ENCODE results near the gene VWA1. TPM values are rescaled to one million over a fixed set of nuclear protein-coding genes. Genes with fewer than 3 reads are reported as not detected.
"Not testable (repeated sequence)": the region's sequence is repeated elsewhere in the genome, so short reads cannot be mapped to it uniquely, and the experiment has no call there.

Gene VWA1
- total RNA-seq, 1 experiment from 2014 or later: 858 TPM

DNA sequence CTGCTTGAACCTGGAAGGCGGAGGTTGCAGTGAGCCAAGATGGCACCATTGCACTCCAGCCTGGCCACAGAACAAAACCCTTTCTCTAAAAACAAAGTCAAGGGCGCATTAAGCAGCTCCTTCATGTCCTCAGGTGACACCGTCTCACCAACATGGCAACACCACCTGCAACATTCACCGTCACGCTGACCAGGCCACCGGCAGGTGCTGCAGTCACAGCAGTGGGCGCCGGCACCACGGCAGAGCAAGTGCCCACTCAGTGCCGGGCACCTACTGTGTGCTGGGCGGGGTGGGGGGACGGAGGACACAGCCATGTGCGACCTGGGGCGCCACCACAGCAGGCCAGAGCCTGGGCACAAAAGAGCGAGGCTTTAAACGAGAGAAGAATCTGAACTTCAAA, 48.2 kb downstream of the VWA1 start:
- Histone ChIP-seq H3K36me3 (ENCODE audit: control insufficient read depth, insufficient read depth, low read length) (0 out of 2 replicates have a peak, but pooled peaks cover under 1% of the 10 kb centered on the region), H3K9me3 (ENCODE audit: control insufficient read depth, insufficient read depth, low read depth, low read length) (no peaks in the 10 kb centered on the region), H3K4me3 (ENCODE audit: low read depth in 2 of 2, low read length in 2 of 2) (no peak overlapping the region), H3K4me1 (ENCODE audit: control insufficient read depth, insufficient read depth, low read length) (no peaks in the 10 kb centered on the region), H3K27ac (ENCODE audit: low read length) (no peak overlapping the region), H3K27me3 (ENCODE audit: control insufficient read depth, insufficient read depth, low read length) (no peaks in the 10 kb centered on the region)
- ATAC-seq (no peak), DNase-seq (ENCODE audit: low read depth, low spot score) (no peak)
- TF ChIP-seq, protein P1, sequence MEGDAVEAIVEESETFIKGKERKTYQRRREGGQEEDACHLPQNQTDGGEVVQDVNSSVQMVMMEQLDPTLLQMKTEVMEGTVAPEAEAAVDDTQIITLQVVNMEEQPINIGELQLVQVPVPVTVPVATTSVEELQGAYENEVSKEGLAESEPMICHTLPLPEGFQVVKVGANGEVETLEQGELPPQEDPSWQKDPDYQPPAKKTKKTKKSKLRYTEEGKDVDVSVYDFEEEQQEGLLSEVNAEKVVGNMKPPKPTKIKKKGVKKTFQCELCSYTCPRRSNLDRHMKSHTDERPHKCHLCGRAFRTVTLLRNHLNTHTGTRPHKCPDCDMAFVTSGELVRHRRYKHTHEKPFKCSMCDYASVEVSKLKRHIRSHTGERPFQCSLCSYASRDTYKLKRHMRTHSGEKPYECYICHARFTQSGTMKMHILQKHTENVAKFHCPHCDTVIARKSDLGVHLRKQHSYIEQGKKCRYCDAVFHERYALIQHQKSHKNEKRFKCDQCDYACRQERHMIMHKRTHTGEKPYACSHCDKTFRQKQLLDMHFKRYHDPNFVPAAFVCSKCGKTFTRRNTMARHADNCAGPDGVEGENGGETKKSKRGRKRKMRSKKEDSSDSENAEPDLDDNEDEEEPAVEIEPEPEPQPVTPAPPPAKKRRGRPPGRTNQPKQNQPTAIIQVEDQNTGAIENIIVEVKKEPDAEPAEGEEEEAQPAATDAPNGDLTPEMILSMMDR (IDR thresholded peaks at IDR 0.05): no peak
- TF ChIP-seq SIN3A (IDR thresholded peaks at IDR 0.05; ENCODE audit: borderline replicate concordance, insufficient read depth, low read depth, low read length) (no peak), TCF7L2 (IDR thresholded peaks at IDR 0.05; ENCODE audit: low read depth, low read length) (no peak), POLR2AphosphoS5 (IDR thresholded peaks at IDR 0.05; ENCODE audit: low read depth, low read length) (no peak)
- TF ChIP-seq, protein P2, sequence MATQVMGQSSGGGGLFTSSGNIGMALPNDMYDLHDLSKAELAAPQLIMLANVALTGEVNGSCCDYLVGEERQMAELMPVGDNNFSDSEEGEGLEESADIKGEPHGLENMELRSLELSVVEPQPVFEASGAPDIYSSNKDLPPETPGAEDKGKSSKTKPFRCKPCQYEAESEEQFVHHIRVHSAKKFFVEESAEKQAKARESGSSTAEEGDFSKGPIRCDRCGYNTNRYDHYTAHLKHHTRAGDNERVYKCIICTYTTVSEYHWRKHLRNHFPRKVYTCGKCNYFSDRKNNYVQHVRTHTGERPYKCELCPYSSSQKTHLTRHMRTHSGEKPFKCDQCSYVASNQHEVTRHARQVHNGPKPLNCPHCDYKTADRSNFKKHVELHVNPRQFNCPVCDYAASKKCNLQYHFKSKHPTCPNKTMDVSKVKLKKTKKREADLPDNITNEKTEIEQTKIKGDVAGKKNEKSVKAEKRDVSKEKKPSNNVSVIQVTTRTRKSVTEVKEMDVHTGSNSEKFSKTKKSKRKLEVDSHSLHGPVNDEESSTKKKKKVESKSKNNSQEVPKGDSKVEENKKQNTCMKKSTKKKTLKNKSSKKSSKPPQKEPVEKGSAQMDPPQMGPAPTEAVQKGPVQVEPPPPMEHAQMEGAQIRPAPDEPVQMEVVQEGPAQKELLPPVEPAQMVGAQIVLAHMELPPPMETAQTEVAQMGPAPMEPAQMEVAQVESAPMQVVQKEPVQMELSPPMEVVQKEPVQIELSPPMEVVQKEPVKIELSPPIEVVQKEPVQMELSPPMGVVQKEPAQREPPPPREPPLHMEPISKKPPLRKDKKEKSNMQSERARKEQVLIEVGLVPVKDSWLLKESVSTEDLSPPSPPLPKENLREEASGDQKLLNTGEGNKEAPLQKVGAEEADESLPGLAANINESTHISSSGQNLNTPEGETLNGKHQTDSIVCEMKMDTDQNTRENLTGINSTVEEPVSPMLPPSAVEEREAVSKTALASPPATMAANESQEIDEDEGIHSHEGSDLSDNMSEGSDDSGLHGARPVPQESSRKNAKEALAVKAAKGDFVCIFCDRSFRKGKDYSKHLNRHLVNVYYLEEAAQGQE (IDR thresholded peaks at IDR 0.05; ENCODE audit: insufficient read depth in 1 of 2, low read depth in 2 of 2, low read length in 1 of 2): no peak
- TSS peak; percentile 54 for BruUV-seq (replicated peaks)
- CTCF ChIA-PET: no interaction called here
- in situ Hi-C loops (cut with HindIII; ENCODE audit: low pct_unique_long_range_greater_than_20kb, low sequenced_read_pairs): no loop called here
- intact Hi-C loops (cut with micrococcal nuclease; ENCODE audit: unreplicated experiment): no loop called here
- POLR2A ChIA-PET: no interaction called here

DNA sequence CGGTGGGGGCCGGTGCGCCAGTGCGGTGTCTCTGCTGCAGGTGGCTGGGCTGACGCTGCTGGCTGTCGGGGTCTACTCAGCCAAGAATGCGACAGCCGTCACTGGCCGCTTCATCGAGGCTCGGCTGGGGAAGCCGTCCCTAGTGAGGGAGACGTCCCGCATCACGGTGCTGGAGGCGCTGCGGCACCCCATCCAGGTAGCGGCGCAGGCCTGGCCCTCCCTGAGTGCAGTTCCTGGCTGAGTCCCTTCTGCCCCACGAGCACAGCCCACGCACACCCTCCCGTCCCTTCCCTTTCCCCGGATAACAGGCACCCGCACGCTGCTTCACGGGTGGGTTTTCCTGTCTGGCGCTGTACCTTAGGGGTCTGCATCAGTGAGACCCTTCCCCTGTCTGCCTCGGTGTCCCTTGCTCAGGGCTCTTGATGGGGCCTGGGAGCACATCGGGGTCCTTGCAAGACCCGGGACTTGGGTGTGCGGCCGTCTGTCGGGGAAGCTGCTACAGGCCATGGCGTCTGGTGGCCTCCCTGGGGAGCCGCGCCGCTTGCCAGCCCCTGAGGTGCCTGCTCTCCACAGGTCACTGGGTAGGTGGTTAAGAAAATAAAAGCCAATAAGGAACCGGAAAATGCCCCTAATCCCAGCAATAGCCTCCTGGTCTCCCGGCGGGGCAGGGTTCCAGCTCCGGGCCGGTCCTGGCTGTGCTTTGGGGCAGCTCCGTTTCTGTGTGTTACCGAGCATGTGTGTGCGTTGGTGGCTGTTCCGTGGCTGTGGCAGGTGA, 49.7 kb downstream of the VWA1 start:
- CTCF ChIA-PET; H3K36me3 ChIP-seq (ENCODE audit: control insufficient read depth, insufficient read depth, low read length); H3K4me3 ChIP-seq (ENCODE audit: low read depth in 2 of 2, low read length in 2 of 2); DNase-seq (ENCODE audit: low read depth, low spot score); H3K4me1 ChIP-seq (ENCODE audit: control insufficient read depth, insufficient read depth, low read length); intact Hi-C loops (cut with micrococcal nuclease; ENCODE audit: unreplicated experiment); in situ Hi-C loops (cut with HindIII; ENCODE audit: low pct_unique_long_range_greater_than_20kb, low sequenced_read_pairs); H3K27ac ChIP-seq (ENCODE audit: low read length); H3K9me3 ChIP-seq (ENCODE audit: control insufficient read depth, insufficient read depth, low read depth, low read length); H3K27me3 ChIP-seq (ENCODE audit: control insufficient read depth, insufficient read depth, low read length); BruUV-seq (replicated peaks); POLR2A ChIA-PET: not testable (repeated sequence)
- peak; percentile 29; the same call in 1 of the 2 replicates for ATAC-seq

DNA sequence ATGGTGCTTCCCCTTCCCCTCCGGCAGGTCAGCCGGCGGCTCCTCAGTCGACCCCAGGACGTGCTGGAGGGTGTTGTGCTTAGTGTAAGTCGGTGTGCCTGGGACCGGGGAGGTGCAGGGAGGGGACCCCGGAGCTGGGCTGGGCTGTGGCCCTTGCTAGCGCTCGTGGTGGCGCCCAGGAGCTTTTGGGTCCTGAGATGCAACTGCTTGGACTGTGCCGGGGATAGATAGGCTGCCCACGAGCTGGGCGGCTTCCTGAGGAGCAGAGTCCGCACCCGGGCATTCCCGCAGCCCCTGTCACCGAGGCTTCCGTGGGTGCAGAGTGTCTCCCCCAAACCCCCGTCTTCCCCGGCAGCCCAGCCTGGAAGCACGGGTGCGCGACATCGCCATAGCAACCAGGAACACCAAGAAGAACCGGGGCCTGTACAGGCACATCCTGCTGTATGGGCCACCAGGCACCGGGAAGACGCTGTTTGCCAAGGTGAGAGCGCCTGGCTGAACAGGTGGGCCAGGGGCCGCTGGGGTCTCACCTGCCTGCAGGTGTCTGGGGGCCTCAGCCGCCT, 50.3 kb downstream of the VWA1 start:
- H3K4me1 ChIP-seq (ENCODE audit: control insufficient read depth, insufficient read depth, low read length); H3K36me3 ChIP-seq (ENCODE audit: control insufficient read depth, insufficient read depth, low read length); H3K27ac ChIP-seq (ENCODE audit: low read length); H3K9me3 ChIP-seq (ENCODE audit: control insufficient read depth, insufficient read depth, low read depth, low read length); H3K4me3 ChIP-seq (ENCODE audit: low read depth in 2 of 2, low read length in 2 of 2); H3K27me3 ChIP-seq (ENCODE audit: control insufficient read depth, insufficient read depth, low read length); POLR2A ChIA-PET; in situ Hi-C loops (cut with HindIII; ENCODE audit: low pct_unique_long_range_greater_than_20kb, low sequenced_read_pairs); ATAC-seq; CTCF ChIA-PET; BruUV-seq (replicated peaks); DNase-seq (ENCODE audit: low read depth, low spot score); intact Hi-C loops (cut with micrococcal nuclease; ENCODE audit: unreplicated experiment): not testable (repeated sequence)
